HG02852 (cell line): ENCODE measurements around the gene TNFAIP8.

Source experiments
- ATAC-seq: cut with Tn5 transposase; IDR thresholded peaks from one replicate; pipeline ENCODE4 v1.9.1; 2021; ENCODE audit warnings: mild to moderate bottlenecking, moderate library complexity; ENCODE audit not compliant: unreplicated experiment

TNFAIP8 gene

GRCh38 chr5:119345861-119346260 lies 10.0 kb upstream of the TNFAIP8 start:
- ATAC-seq, result no peak

- ATAC-seq, result no peak
These were observed 9.4 kb upstream of the TNFAIP8 start for GRCh38 chr5:119346394-119346793.

DNA sequence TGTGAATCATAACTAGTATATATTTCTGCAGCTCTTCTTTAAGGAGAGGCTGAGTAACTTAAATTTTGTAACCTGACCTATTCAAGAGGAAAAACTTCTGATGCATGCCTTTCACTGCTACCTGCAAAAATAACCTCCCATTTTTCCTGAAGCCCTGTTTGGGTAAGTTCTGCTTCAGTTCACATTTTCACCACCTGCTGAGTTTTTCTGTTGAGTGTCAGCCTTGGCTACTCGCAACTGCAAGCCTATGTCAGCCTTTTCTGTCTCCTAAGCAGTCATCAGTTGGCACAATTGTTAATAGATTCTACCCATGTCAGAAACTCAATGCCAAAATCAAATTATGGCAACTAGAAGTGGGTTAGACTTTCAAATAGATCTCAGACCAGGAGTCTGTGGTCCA lies 8.2 kb upstream of the TNFAIP8 start:
- no peak for ATAC-seq

DNA sequence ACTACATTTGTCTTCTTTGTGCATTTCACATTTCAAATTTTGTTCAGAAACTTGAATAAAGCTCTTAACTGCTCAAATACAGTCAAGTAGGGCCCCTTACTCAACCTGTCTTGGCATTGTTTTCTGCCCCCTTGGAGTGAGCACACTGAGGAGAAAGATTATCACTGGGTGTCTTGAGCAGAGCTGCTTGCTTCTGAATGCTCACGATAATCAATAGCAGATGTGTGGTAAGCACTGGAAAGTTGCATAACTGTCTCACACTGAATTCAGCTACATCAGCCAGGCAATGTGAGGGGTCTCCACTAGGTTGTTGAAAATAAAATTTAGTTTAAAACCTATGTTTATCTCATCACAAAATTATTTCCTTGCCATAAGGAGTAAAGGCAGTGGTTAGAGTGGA lies 7.8 kb upstream of the TNFAIP8 start:
- ATAC-seq, result no peak

- ATAC-seq, result no peak
These were observed 2.6 kb upstream of the TNFAIP8 start for GRCh38 chr5:119353213-119353612.

GRCh38 chr5:119353686-119354366 lies 2.0 kb upstream of the TNFAIP8 start:
- ATAC-seq, result peak; percentile 51

DNA sequence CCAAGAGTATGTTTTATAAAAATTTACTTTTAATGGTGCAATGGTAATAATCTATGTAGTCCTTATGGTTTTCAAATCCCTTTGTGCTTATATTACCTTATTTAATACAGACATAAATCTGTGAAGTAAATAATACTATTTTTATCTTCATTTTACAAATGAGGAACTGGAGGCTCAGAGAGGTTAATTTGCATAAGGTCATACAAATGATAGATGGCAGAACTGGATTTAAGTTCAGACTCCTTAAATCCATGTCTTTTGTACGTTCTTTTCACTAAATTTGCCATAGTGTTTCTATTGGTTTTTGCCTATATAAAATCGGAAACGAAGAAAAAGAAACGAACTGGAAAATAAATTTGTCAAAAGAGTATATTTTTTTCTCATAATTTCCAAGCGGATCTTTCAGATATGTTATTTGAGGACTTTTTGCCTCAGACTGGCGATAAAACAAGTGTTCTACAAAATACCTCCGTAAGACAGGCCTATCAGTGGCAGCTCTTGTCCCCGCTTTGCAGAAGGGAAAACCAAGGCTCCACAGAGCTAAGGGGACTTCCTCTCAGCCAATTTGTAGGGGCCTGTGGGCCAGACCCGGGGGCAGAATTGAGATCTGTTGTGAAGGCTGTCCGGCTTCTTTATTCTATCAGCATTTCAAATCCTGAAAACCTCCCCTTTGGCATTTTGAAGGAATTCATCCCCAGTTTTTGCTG lies 1.1 kb upstream of the TNFAIP8 start:
- ATAC-seq, result no peak

- ATAC-seq, result peak; percentile 21
These were observed 578 bp upstream of the TNFAIP8 start for GRCh38 chr5:119355244-119355638.

- no peak for ATAC-seq
These were observed 881 bp downstream of the TNFAIP8 start for GRCh38 chr5:119356612-119357188.

DNA sequence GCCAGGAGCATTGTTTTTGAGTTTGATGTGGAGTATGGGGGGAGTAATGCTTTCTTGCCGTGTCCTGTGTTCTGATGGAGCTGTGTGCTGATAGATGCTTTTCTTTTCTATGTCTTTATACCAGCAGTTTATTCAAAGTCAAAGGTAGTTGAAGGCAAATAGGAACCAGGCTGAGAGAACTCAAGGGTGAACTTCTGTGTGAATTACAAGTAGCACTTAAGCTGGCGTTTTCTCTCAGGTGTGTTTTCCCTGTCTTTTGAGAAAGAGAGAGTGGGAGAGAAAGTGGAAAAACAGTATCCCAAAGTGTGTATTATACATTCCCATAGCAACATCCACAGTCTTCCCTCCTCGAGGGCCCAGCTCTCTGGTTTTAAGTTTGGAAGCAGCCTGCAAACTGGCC lies 1.5 kb downstream of the TNFAIP8 start:
- no peak for ATAC-seq

DNA sequence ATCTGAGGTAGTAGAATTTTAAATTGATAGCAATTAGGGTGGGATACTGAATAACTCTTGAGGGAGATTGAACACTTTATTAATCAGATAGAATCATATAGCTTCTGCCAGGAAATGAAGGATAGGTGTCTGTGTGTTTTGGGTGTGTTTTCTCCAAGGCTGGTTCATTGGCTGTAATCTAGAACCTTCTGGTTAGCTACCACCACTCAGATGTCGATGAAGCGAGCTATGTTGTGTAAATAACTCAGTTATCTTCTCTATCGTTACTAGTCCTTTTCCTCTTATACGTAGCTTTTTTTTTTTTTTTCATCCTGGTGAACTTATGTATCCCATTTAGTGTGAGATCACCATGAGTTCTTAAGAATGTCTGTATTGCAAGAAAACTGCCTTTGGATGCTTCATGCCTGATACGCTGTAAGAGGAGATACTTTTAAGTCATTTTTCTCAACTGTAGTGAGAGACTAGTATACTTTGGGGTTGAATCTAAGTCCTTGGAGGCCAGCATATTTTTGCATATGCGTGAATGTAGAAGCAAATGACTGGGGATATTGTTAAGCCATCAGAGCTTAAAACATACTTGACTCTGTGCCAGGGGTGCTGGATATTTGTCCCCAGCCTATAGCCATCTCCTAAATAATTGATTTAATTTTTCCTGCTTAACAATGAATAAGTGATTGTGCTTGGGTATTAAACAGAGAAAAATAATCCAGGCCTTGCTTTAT lies 2.1 kb downstream of the TNFAIP8 start:
- ATAC-seq, result no peak

DNA sequence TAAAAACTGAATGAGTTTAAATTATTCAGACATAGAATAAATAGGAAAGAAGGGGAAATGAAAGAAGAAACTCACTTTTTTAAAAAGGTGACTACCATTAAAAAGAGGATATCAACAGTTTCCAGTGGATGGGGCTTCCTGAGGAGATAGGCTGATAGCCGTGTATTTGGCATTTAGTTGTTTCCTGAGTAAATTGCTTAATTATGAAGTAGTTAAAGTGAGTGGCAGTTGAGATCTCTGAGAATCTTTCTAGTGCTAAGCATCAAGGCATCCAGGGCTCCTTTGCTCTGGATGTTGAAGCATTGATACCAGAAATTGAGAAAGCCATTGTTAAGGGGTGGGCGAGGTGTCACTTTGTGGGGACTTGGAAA lies 2.7 kb downstream of the TNFAIP8 start:
- ATAC-seq, result no peak

- no peak for ATAC-seq
These were observed 3.2 kb downstream of the TNFAIP8 start for GRCh38 chr5:119358901-119359603.

- ATAC-seq, result no peak
These were observed 4.1 kb downstream of the TNFAIP8 start for GRCh38 chr5:119359737-119360413.

- no peak for ATAC-seq
These were observed 5.2 kb downstream of the TNFAIP8 start for GRCh38 chr5:119360905-119361593.

DNA sequence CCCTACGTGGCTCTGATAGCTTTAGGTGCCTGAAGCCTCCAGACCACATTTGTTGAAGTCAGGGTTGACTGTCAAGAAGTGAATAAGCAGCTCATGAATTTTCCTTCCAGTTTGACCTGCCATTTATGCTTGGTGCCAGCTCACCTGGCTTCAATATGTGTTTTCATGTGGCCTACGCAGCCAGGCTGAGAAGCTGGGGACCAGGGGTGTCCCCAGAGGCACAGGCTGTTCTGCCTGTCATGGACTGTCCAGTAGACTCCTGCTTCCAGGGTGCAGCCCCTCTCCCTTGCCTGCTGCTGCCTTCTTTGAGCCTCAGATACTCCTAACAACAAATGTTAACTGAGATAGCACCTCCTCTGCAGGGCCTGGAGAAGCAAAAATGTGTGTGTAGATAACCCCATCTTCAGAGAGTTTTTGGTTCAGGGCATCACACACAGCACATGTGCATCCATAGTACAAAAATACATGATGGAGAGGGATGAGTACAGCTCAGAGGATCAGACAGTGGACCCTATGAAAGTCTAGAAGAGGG lies 5.8 kb downstream of the TNFAIP8 start:
- no peak for ATAC-seq

DNA sequence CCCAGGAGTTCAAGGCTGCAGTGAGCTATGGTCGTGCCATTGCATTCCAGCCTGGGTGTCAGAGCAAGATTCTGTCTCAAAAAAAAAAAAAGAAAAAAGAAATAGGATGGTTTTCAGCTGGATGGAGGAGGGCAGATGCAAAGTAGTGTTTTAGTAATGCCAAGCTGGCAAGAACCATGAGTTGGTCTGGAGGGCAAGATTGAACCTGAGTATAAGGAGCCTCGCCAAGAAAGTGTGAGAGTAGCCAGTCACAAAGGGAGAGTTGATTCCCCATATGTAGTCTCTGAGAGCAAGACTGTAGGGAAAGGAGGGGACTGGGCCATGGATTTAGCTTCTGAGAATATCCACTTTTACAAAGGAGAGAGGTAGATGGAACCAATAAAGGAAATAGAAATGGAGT lies 6.9 kb downstream of the TNFAIP8 start:
- no peak for ATAC-seq

GRCh38 chr5:119363271-119363670 lies 7.5 kb downstream of the TNFAIP8 start:
- ATAC-seq, result no peak

- ATAC-seq, result no peak
These were observed 8.1 kb downstream of the TNFAIP8 start for GRCh38 chr5:119363936-119364335.
